ENCODE data around the gene PMEL.

The PMEL gene

GRCh38 chr12:55931317-55931779 lies 34.5 kb downstream of the PMEL start:
- Histone ChIP-seq H3K36me3 (ENCODE audit: control insufficient read depth, insufficient read depth, low read length) (no peaks in the 10 kb centered on the region), H3K79me2 (peaks cover 13% of the 10 kb centered on the region), H3K4me1 (peaks cover 8% of the 10 kb centered on the region), H2AFZ (peak overlapping the region; percentile 92), H3K27me3 (ENCODE audit: control insufficient read depth, insufficient read depth, low read length) (no peaks in the 10 kb centered on the region), H3K9me3 (ENCODE audit: control insufficient read depth, low read length) (no peaks in the 10 kb centered on the region), H3K9ac (no peak overlapping the region), H3K4me2 (ENCODE audit: low read length) (peak overlapping the region; percentile 96), H3K27ac (peak overlapping the region; percentile 60), H3K4me3 (ENCODE audit: low read depth, low read length) (peak overlapping the region; percentile 58)
- TF ChIP-seq CTCF (IDR thresholded peaks at IDR 0.05), result no peak

- no peaks in the 10 kb centered on the region for H3K9me3 ChIP-seq (ENCODE audit: control insufficient read depth, low read length)
- peak within 1 kb of the TSS; percentile 92 for H2AFZ ChIP-seq
- peaks cover 13% of the 10 kb centered on the region for H3K4me1 ChIP-seq
- TF ChIP-seq CTCF (IDR thresholded peaks at IDR 0.05), result peak; percentile 60
- H3K4me3 ChIP-seq (ENCODE audit: low read depth, low read length), result peak within 1 kb of the TSS; percentile 58
- H3K36me3 ChIP-seq (ENCODE audit: control insufficient read depth, insufficient read depth, low read length), result no peaks in the 10 kb centered on the region
- H3K27ac ChIP-seq, result peak within 1 kb of the TSS; percentile 60
- H3K27me3 ChIP-seq (ENCODE audit: control insufficient read depth, insufficient read depth, low read length), result no peaks in the 10 kb centered on the region
- H3K79me2 ChIP-seq, result peaks cover 15% of the 10 kb centered on the region
- peak within 1 kb of the TSS; percentile 96 for H3K4me2 ChIP-seq (ENCODE audit: low read length)
- no peak within 1 kb of the TSS for H3K9ac ChIP-seq
Observed at GRCh38 chr12:55930771-55931316, 35.0 kb downstream of the PMEL start, which contains the start of gene DGKA. Gene DGKA (plus strand): TSS chr12:55931162. CDS start chr12:55936504, 5,342 bp downstream.

DNA sequence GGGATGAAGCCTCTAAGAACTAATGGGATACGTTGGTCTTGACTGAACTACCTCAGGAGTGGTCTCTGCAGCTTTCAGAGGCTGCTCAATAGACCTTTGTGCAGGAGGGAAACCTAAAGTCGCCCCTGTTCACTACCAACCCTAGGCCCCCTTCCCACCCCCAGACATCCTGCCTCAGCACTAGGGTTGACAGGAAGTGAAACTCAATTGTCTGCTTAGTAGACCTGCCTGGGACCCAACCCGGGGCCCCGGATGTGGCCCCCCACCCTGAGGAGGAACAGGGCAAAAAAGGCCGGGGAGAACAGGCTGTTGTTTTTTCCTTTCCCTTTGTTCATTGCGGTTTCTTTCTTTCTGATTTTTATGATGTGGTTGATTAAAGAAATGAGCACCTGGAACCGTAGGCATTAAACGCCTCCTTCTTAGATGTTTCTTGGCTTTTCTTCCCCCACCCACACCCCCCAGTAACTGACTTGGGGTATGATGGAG lies 36.5 kb downstream of the PMEL start:
- H3K9me3 ChIP-seq (ENCODE audit: control insufficient read depth, low read length), result no peaks in the 10 kb centered on the region
- no peak overlapping the region for H3K4me2 ChIP-seq (ENCODE audit: low read length)
- H3K9ac ChIP-seq, result no peak overlapping the region
- no peaks in the 10 kb centered on the region for H3K27me3 ChIP-seq (ENCODE audit: control insufficient read depth, insufficient read depth, low read length)
- no peak overlapping the region for H2AFZ ChIP-seq
- H3K4me1 ChIP-seq, result peaks cover 15% of the 10 kb centered on the region
- peak overlapping the region; percentile 3 for H3K27ac ChIP-seq
- no peak for TF ChIP-seq CTCF (IDR thresholded peaks at IDR 0.05)
- no peak overlapping the region for H3K4me3 ChIP-seq (ENCODE audit: low read depth, low read length)
- H3K36me3 ChIP-seq (ENCODE audit: control insufficient read depth, insufficient read depth, low read length), result no peaks in the 10 kb centered on the region
- peaks cover 15% of the 10 kb centered on the region for H3K79me2 ChIP-seq

GRCh38 chr12:55927588-55928502 lies 38.0 kb downstream of the PMEL start, which contains the start of gene PYM1:
Gene PYM1 (minus strand): TSS chr12:55927894. CDS start chr12:55927761, 133 bp downstream.
- Histone ChIP-seq H3K9me3 (ENCODE audit: control insufficient read depth, low read length) (no peaks in the 10 kb centered on the region), H3K27ac (peak within 1 kb of the TSS; percentile 96), H3K79me2 (peaks cover 19% of the 10 kb centered on the region), H3K36me3 (ENCODE audit: control insufficient read depth, insufficient read depth, low read length) (no peaks in the 10 kb centered on the region), H3K27me3 (ENCODE audit: control insufficient read depth, insufficient read depth, low read length) (no peaks in the 10 kb centered on the region), H3K4me3 (ENCODE audit: low read depth, low read length) (peak within 1 kb of the TSS; percentile 100), H3K4me1 (peaks cover 15% of the 10 kb centered on the region), H3K4me2 (ENCODE audit: low read length) (peak within 1 kb of the TSS; percentile 82), H3K9ac (peak within 1 kb of the TSS; percentile 51), H2AFZ (peak within 1 kb of the TSS; percentile 94)
- TF ChIP-seq CTCF (IDR thresholded peaks at IDR 0.05), result no peak

All from parathyroid adenoma (tissue), 2 donors.